Small intestine (tissue), 7 donors: Measurements from ENCODE around the gene ITGA7. TPM values are rescaled to one million over a fixed set of nuclear protein-coding genes. Genes with fewer than 3 reads are reported as not detected.

Source experiments
- DNase-seq, 2 donors: peaks; one replicate each; pipeline versions ENCODE4 v3.0.0 to v3.0.0-alpha.2; 2013
- FAIRE-seq: peaks from 2 replicates; lab custom pipeline; 2012; peaks lifted over from hg19 to GRCh38; lab: Jason Lieb, UNC
- H3K27ac ChIP-seq, 3 donors: one replicate each; pipeline ENCODE4 v1.5.1; 2013; ENCODE audit warnings: low read length in 2 of 3, mild to moderate bottlenecking in 2 of 3, control low read depth in 1 of 3, inconsistent platforms in 1 of 3, low read depth in 1 of 3, moderate library complexity in 1 of 3
- H3K27me3 ChIP-seq, 3 donors: one replicate each; pipeline ENCODE4 v1.6.1; 2013; ENCODE audit warnings: low read length in 3 of 3, inconsistent platforms in 1 of 3; ENCODE audit not compliant: control insufficient read depth in 3 of 3, insufficient read depth in 3 of 3
- H3K36me3 ChIP-seq, 3 donors: one replicate each; pipeline ENCODE4 v1.6.1; 2013; ENCODE audit warnings: low read length in 3 of 3, inconsistent platforms in 1 of 3, low read depth in 1 of 3, mild to moderate bottlenecking in 1 of 3, moderate library complexity in 1 of 3; ENCODE audit not compliant: control insufficient read depth in 3 of 3, insufficient read depth in 2 of 3
- H3K4me1 ChIP-seq, 3 donors: one replicate each; pipeline ENCODE4 v1.6.1; 2013; ENCODE audit warnings: low read length in 2 of 3, inconsistent platforms in 1 of 3, low read depth in 1 of 3, mild to moderate bottlenecking in 1 of 3, moderate library complexity in 1 of 3; ENCODE audit not compliant: control insufficient read depth in 3 of 3, insufficient read depth in 2 of 3
- H3K4me3 ChIP-seq, 3 donors: one replicate each; pipeline ENCODE4 v1.5.1; 2013; ENCODE audit warnings: low read length in 3 of 3, control low read depth in 1 of 3, inconsistent platforms in 1 of 3, low read depth in 1 of 3, mild to moderate bottlenecking in 1 of 3, moderate library complexity in 1 of 3
- H3K9me3 ChIP-seq, 2 donors: one replicate each; pipeline ENCODE4 v1.6.1; 2013; ENCODE audit warnings: low read depth in 1 of 2, low read length in 1 of 2; ENCODE audit not compliant: control insufficient read depth in 2 of 2, insufficient read depth in 1 of 2
- WGBS, 3 donors: extraction: QIAGEN DNeasy Blood & Tissue Kit; methylation state at CpG; one replicate each; pipeline ENCODE4 v1.1.7; 2013; 5-methylcytosine and 5-hydroxymethylcytosine counted together
- polyA plus RNA-seq, 4 donors: library from polyadenylated mRNA; stranded (reverse) in 3 of 4; unstranded in 1 of 4; fragments of 200-250 nt in 3 of 4; fragments of 120-200 nt in 1 of 4; gene quantifications; one replicate each; pipeline versions ENCODE4 v1.2.1 to v1.2.3, GENCODE V29; 2013
- donor health status: healthy with polysubstance abuse.
- donor health status: control.
- donor health status: control.
- donor health status: Bipolar disorder and iron deficiency.
- donor health status: healthy.

Gene ITGA7
- polyA plus RNA-seq, 4 donors = 6.3 to 81.6 (median 29.6) TPM

- FAIRE-seq (no peak), DNase-seq (no peak)
- 89 to 91% (median 90%) methylated on average over 15 to 16 of the region's 16 CpGs for WGBS, 3 donors
- peaks cover 0 to 4% (median 0%) of the 10 kb centered on the region in 3 donors for H3K4me1 ChIP-seq
- no peaks in the 10 kb centered on the region for H3K9me3 ChIP-seq
- no peak overlapping the region for H3K27ac ChIP-seq
- H3K4me3 ChIP-seq = no peak overlapping the region
- peaks cover 0 to 53% (median 0%) of the 10 kb centered on the region in 3 donors for H3K36me3 ChIP-seq
- H3K27me3 ChIP-seq = no peaks in the 10 kb centered on the region
Measured at GRCh38 chr12:55688716-55689655, 18.7 kb downstream of the ITGA7 start.

- Histone ChIP-seq H3K9me3 (no peaks in the 10 kb centered on the region), H3K36me3 (peaks cover 0 to 46% (median 0%) of the 10 kb centered on the region in 3 donors), H3K4me3 (no peak overlapping the region), H3K27me3 (no peaks in the 10 kb centered on the region), H3K27ac (no peak overlapping the region), H3K4me1 (peaks cover 0 to 9% (median 0%) of the 10 kb centered on the region in 3 donors)
- FAIRE-seq (no peak), DNase-seq (no peak)
Measured at GRCh38 chr12:55687746-55688145, 20.0 kb downstream of the ITGA7 start.

GRCh38 chr12:55686366-55687010, 21.2 kb downstream of the ITGA7 start:
- no peak overlapping the region for H3K27ac ChIP-seq
- H3K9me3 ChIP-seq = no peaks in the 10 kb centered on the region
- DNase-seq (no peak), FAIRE-seq (no peak)
- H3K27me3 ChIP-seq = peaks cover 0 to 3% (median 0%) of the 10 kb centered on the region in 3 donors
- peaks cover 0 to 9% (median 0%) of the 10 kb centered on the region in 3 donors for H3K4me1 ChIP-seq
- H3K4me3 ChIP-seq = no peak overlapping the region
- 89 to 93% (median 89%) methylated on average over 9 of the region's 9 CpGs for WGBS, 3 donors
- peaks cover 0 to 41% (median 0%) of the 10 kb centered on the region in 3 donors for H3K36me3 ChIP-seq

- 80 to 86% (median 84%) methylated on average over 5 of the region's 5 CpGs for WGBS, 3 donors
- DNase-seq (no peak), FAIRE-seq (no peak)
- H3K27ac ChIP-seq = no peak overlapping the region
- peaks cover 0 to 41% (median 0%) of the 10 kb centered on the region in 3 donors for H3K36me3 ChIP-seq
- peaks cover 0 to 3% (median 0%) of the 10 kb centered on the region in 3 donors for H3K27me3 ChIP-seq
- H3K9me3 ChIP-seq = no peaks in the 10 kb centered on the region
- no peak overlapping the region for H3K4me3 ChIP-seq
- peaks cover 0 to 14% (median 0%) of the 10 kb centered on the region in 3 donors for H3K4me1 ChIP-seq
Measured at GRCh38 chr12:55685671-55686070, 22.0 kb downstream of the ITGA7 start.

GRCh38 chr12:55684761-55685370, 22.8 kb downstream of the ITGA7 start:
- no peak for DNase-seq
- no peak for FAIRE-seq
- H3K36me3 ChIP-seq = peaks cover 0 to 41% (median 0%) of the 10 kb centered on the region in 3 donors
- H3K27me3 ChIP-seq = peaks cover 0 to 3% (median 0%) of the 10 kb centered on the region in 3 donors
- H3K4me1 ChIP-seq = peaks cover 0 to 15% (median 0%) of the 10 kb centered on the region in 3 donors
- H3K4me3 ChIP-seq = no peak overlapping the region
- H3K27ac ChIP-seq = no peak overlapping the region
- H3K9me3 ChIP-seq = no peaks in the 10 kb centered on the region
- WGBS, 3 donors = 93 to 97% (median 94%) methylated on average over 11 to 20 of the region's 20 CpGs

- H3K36me3 ChIP-seq = peaks cover 0 to 36% (median 0%) of the 10 kb centered on the region in 3 donors
- peaks cover 0 to 15% (median 0%) of the 10 kb centered on the region in 3 donors for H3K4me1 ChIP-seq
- no peak for DNase-seq
- H3K9me3 ChIP-seq = no peaks in the 10 kb centered on the region
- H3K4me3 ChIP-seq = peak overlapping the region in 2 of 3 donors; percentile 50 to 57
- FAIRE-seq = no peak
- H3K27me3 ChIP-seq = peaks cover 0 to 3% (median 0%) of the 10 kb centered on the region in 3 donors
- WGBS, 3 donors = 88 to 93% (median 92%) methylated on average over 7 of the region's 7 CpGs
- H3K27ac ChIP-seq = no peak overlapping the region
Measured at GRCh38 chr12:55683676-55684075, 24.0 kb downstream of the ITGA7 start.

- WGBS, 3 donors = 13 to 58% (median 23%) methylated on average over 10 to 13 of the region's 13 CpGs
- Histone ChIP-seq H3K4me1 (peaks cover 0 to 15% (median 0%) of the 10 kb centered on the region in 3 donors), H3K9me3 (no peaks in the 10 kb centered on the region), H3K27me3 (peaks cover 0 to 3% (median 0%) of the 10 kb centered on the region in 3 donors), H3K27ac (peak overlapping the region in 2 of 3 donors; percentile 73 to 77), H3K4me3 (peak overlapping the region in 2 of 3 donors; percentile 50 to 57), H3K36me3 (peaks cover 0 to 29% (median 0%) of the 10 kb centered on the region in 3 donors)
- DNase-seq (peak in 1 of 2 donors; percentile 65), FAIRE-seq (no peak)
Measured at GRCh38 chr12:55682087-55682796, 25.5 kb downstream of the ITGA7 start.
